H1 (cell line): ENCODE measurements around the gene BRS3. TPM values are rescaled to one million over a fixed set of nuclear protein-coding genes. Genes with fewer than 3 reads are reported as not detected.

ENCODE experiments used
- CTCF ChIA-PET: fragments of 300-600 bp; sonication (Branson Sonifier 250); formaldehyde crosslinking; loops from one replicate; lab custom pipeline; 2021; ENCODE audit not compliant: partially characterized antibody; lab: Charles Lee
- POLR2A ChIA-PET: fragments of 300-600 bp; sonication (Branson Sonifier 250); formaldehyde crosslinking; loops from one replicate; lab custom pipeline; 2021; ENCODE audit warnings: inconsistent platforms; ENCODE audit not compliant: partially characterized antibody; lab: Charles Lee
- DNase-seq, 2 experiments: peaks; one replicate each; pipeline versions ENCODE4 v3.0.0 to v3.0.0-alpha.2; 2010 to 2022; ENCODE audit warnings: low spot score in 2 of 2, low read depth in 1 of 2, mixed read lengths in 1 of 2
- FAIRE-seq: peaks from 2 replicates; lab custom pipeline; 2011; peaks lifted over from hg19 to GRCh38; lab: Jason Lieb, UNC
- H2AFZ ChIP-seq: 2 replicates; pipeline ENCODE4 v1.8.1; 2012; ENCODE audit warnings: low read length, inconsistent platforms
- H2AK5ac ChIP-seq: 2 replicates; pipeline ENCODE4 v1.6.1; 2013; ENCODE audit warnings: low read depth, low read length
- H2BK120ac ChIP-seq: replicated peaks from 2 replicates; pipeline ENCODE3; 2013; ENCODE audit warnings: low read depth, low read length, inconsistent platforms
- H2BK12ac ChIP-seq: 2 replicates; pipeline ENCODE4 v1.6.1; 2013; ENCODE audit warnings: low read depth, low read length
- H2BK15ac ChIP-seq: 2 replicates; pipeline ENCODE4 v1.6.1; 2013; ENCODE audit warnings: low read length
- H2BK20ac ChIP-seq: 2 replicates; pipeline ENCODE4 v1.6.1; 2013; ENCODE audit warnings: low read length
- H2BK5ac ChIP-seq: 2 replicates; pipeline ENCODE4 v1.6.1; 2013; ENCODE audit warnings: low read depth, low read length
- H3K14ac ChIP-seq: 2 replicates; pipeline ENCODE4 v1.6.1; 2013; ENCODE audit warnings: inconsistent platforms; ENCODE audit not compliant: insufficient read length
- H3K18ac ChIP-seq: 2 replicates; pipeline ENCODE4 v1.6.1; 2013; ENCODE audit warnings: low read length; ENCODE audit errors: extremely low read depth
- H3K23ac ChIP-seq: 2 replicates; pipeline ENCODE4 v1.6.1; 2013; ENCODE audit warnings: inconsistent platforms; ENCODE audit not compliant: insufficient read length
- H3K23me2 ChIP-seq: 2 replicates; pipeline ENCODE4 v1.6.1; 2013; ENCODE audit warnings: low read depth, low read length
- H3K27ac ChIP-seq: 2 replicates; pipeline ENCODE4 v1.6.1; 2011; ENCODE audit warnings: low read depth, low read length, inconsistent platforms
- H3K27me3 ChIP-seq, 4 experiments: replicated peaks in 1 of 4; 1 replicate in 1 of 4; 2 replicates in 3 of 4; pipeline versions ENCODE4 v1.6.1 to v1.8.1; 2011 to 2013; ENCODE audit warnings: low read length in 3 of 4, mild to moderate bottlenecking in 3 of 4, inconsistent platforms in 2 of 4, mixed read lengths in 2 of 4, moderate library complexity in 1 of 4; ENCODE audit not compliant: control insufficient read depth in 3 of 4, insufficient read depth in 3 of 4; ENCODE audit errors: extremely low read depth in 1 of 4
- H3K36me3 ChIP-seq, 4 experiments: 2 replicates each; pipeline versions ENCODE4 v1.6.1 to v1.8.1; 2011 to 2013; ENCODE audit warnings: mild to moderate bottlenecking in 4 of 4, low read length in 3 of 4, moderate library complexity in 2 of 4, control low read depth in 1 of 4, inconsistent platforms in 1 of 4; ENCODE audit not compliant: insufficient read depth in 4 of 4, control insufficient read depth in 2 of 4
- H3K4ac ChIP-seq: replicated peaks from 2 replicates; pipeline ENCODE3; 2013; ENCODE audit warnings: low read length, low read depth, mixed read lengths, inconsistent platforms; ENCODE audit not compliant: insufficient read length
- H3K4me1 ChIP-seq, 4 experiments: replicated peaks in 1 of 4; 1 replicate in 1 of 4; 2 replicates in 3 of 4; pipeline versions ENCODE4 v1.6.1 to v1.8.1; 2011 to 2013; ENCODE audit warnings: low read length in 3 of 4, inconsistent platforms in 2 of 4, mixed read lengths in 1 of 4; ENCODE audit not compliant: insufficient read depth in 4 of 4, control insufficient read depth in 3 of 4
- H3K4me2 ChIP-seq, 2 experiments: 2 replicates each; pipeline versions ENCODE4 v1.6.1 to v1.8.1; 2011 to 2013; ENCODE audit warnings: low read depth in 2 of 2, low read length in 2 of 2, control low read depth in 1 of 2, inconsistent platforms in 1 of 2, mild to moderate bottlenecking in 1 of 2; ENCODE audit not compliant: insufficient read depth in 1 of 2
- H3K4me3 ChIP-seq, 4 experiments: fragments of 200-600, 300-600 bp in 1 of 4; sonication (generic), shearing (Covaris generic), sonication (Bioruptor Twin) in 1 of 4; 2 replicates each; pipeline versions ENCODE4 v1.5.1 to v1.8.1; 2011 to 2016; ENCODE audit warnings: low read length in 4 of 4, low read depth in 3 of 4, control low read depth in 2 of 4, inconsistent platforms in 2 of 4, mild to moderate bottlenecking in 2 of 4, mixed read lengths in 1 of 4, moderate library complexity in 1 of 4; ENCODE audit not compliant: insufficient read depth in 2 of 4; ENCODE audit errors: extremely low read depth in 1 of 4
- H3K56ac ChIP-seq: replicated peaks from 2 replicates; pipeline ENCODE3; 2013; ENCODE audit warnings: low read depth, mild to moderate bottlenecking, mixed read lengths, low read length, inconsistent platforms; ENCODE audit not compliant: insufficient read length
- H3K79me1 ChIP-seq: 2 replicates; pipeline ENCODE4 v1.6.1; 2013; ENCODE audit warnings: low read depth, low read length, control low read depth
- H3K79me2 ChIP-seq, 2 experiments: 2 replicates each; pipeline versions ENCODE4 v1.6.1 to v1.8.1; 2012 to 2013; ENCODE audit warnings: low read length in 2 of 2, mild to moderate bottlenecking in 2 of 2, inconsistent platforms in 1 of 2; ENCODE audit not compliant: insufficient read depth in 2 of 2, control insufficient read depth in 1 of 2
- H3K9ac ChIP-seq, 4 experiments: replicated peaks in 1 of 4; 1 replicate in 1 of 4; 2 replicates in 3 of 4; pipeline versions ENCODE4 v1.6.1 to v1.8.1; 2011 to 2013; ENCODE audit warnings: low read depth in 3 of 4, low read length in 3 of 4, control low read depth in 2 of 4, mild to moderate bottlenecking in 2 of 4, moderate library complexity in 2 of 4, inconsistent platforms in 1 of 4; ENCODE audit errors: extremely low read depth in 1 of 4
- H3K9me3 ChIP-seq, 2 experiments: 2 replicates each; pipeline versions ENCODE4 v1.6.1 to v1.8.1; 2012 to 2013; ENCODE audit warnings: mild to moderate bottlenecking in 2 of 2, moderate library complexity in 2 of 2, control low read depth in 1 of 2, inconsistent platforms in 1 of 2, low read depth in 1 of 2, low read length in 1 of 2, mixed read lengths in 1 of 2; ENCODE audit not compliant: insufficient read depth in 2 of 2
- H4K20me1 ChIP-seq, 2 experiments: replicated peaks in 1 of 2; 2 replicates each; pipeline versions ENCODE3 to v1.8.1; 2011 to 2013; ENCODE audit warnings: inconsistent platforms in 2 of 2, low read length in 2 of 2, mild to moderate bottlenecking in 1 of 2; ENCODE audit not compliant: insufficient read depth in 2 of 2, control insufficient read depth in 1 of 2
- H4K5ac ChIP-seq: 2 replicates; pipeline ENCODE4 v1.6.1; 2013; ENCODE audit warnings: low read length, low read depth, mixed read lengths, inconsistent platforms; ENCODE audit not compliant: insufficient read length
- H4K8ac ChIP-seq: 2 replicates; pipeline ENCODE4 v1.8.0; 2013; ENCODE audit warnings: mild to moderate bottlenecking, moderate library complexity, low read length, inconsistent platforms; ENCODE audit not compliant: insufficient read depth; ENCODE audit errors: extremely low read depth
- H4K91ac ChIP-seq: replicated peaks from 2 replicates; pipeline ENCODE3; 2013; ENCODE audit warnings: low read length, mixed read lengths, inconsistent platforms; ENCODE audit not compliant: insufficient read length
- CEBPB ChIP-seq: IDR thresholded peaks from 2 replicates; pipeline ENCODE4 v1.6.1; 2012; ENCODE audit warnings: low read depth, low read length
- polyA plus RNA-seq, 7 experiments: library from polyadenylated mRNA; depleted of rRNA in 3 of 7; stranded (reverse) in 5 of 7; unstranded in 2 of 7; fragments of >200 nt in 5 of 7; fragments of 200-250 nt in 2 of 7; gene quantifications; 1 replicate in 5 of 7; 2 replicates in 1 of 7; 4 replicates in 1 of 7; pipeline versions ENCODE4 v1.2.1 to v1.2.3, GENCODE V29; 2011 to 2013; ENCODE audit warnings: missing spikeins in 2 of 7, mixed read lengths in 2 of 7
- total RNA-seq: library from RNA; stranded (reverse); fragmentation: NEBNext Ultra II Directional; extraction: Animal tissue kit (Norgen Biotek cat#: 25700); gene quantifications from 2 replicates; pipeline ENCODE4 v1.2.1, GENCODE V29; 2021
- TF ChIP-seq, protein P1 (sequence below): fragments of 300-600 bp; sonication (generic); IDR thresholded peaks from 2 replicates; pipeline ENCODE4 v1.7.1; 2012; ENCODE audit warnings: low read length, moderate library complexity, mild to moderate bottlenecking, inconsistent platforms; ENCODE audit not compliant: insufficient replicate concordance

The BRS3 gene
- total and polyA plus RNA-seq, 2 of the 8 experiments (the other 6 are each of a cell fraction or from before 2014, with no cell fraction given) = not detected

DNA sequence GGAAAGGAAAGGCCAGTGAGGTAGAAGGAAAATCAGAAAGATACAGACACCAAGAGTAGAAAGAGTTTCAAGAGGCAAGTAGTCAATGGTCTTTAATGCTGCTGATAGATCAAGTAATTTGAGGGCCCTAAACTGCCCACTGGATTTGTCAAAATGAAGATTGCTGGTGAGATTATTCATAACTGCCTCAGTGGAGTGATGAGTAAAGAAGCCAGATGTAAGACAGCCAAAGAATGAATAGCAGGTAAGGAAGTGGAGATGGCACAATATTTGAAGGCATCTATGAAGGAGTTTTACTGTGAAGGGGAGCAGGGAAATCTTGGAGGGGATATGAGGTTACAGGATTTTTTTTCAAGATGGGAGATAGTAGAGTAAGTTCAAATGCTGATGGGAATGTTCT, 39.8 kb upstream of the BRS3 start:
- H3K27ac ChIP-seq = no peak overlapping the region
- H3K14ac ChIP-seq = no peak overlapping the region
- no peak overlapping the region for H2BK15ac ChIP-seq
- no peak overlapping the region for H4K8ac ChIP-seq
- no peaks in the 10 kb centered on the region for H3K79me1 ChIP-seq
- H3K18ac ChIP-seq = no peak overlapping the region
- no peak overlapping the region for H2AFZ ChIP-seq
- CTCF ChIA-PET = no interaction called here
- no peak overlapping the region for H2BK5ac ChIP-seq
- H3K79me2 ChIP-seq = no peaks in the 10 kb centered on the region
- no peak overlapping the region for H2BK20ac ChIP-seq
- H2BK12ac ChIP-seq = no peak overlapping the region
- no peak overlapping the region for H3K4me2 ChIP-seq
- no peak overlapping the region for H4K5ac ChIP-seq
- H3K36me3 ChIP-seq = no peaks in the 10 kb centered on the region
- H2AK5ac ChIP-seq = no peak overlapping the region
- no peak for DNase-seq
- no peak overlapping the region for H2BK120ac ChIP-seq
- no peaks in the 10 kb centered on the region for H3K4me1 ChIP-seq
- no peak overlapping the region for H3K56ac ChIP-seq
- no peak overlapping the region for H3K4me3 ChIP-seq
- no peak overlapping the region for H3K4ac ChIP-seq
- H4K91ac ChIP-seq = no peak overlapping the region
- no peak for FAIRE-seq
- H3K9ac ChIP-seq = no peak overlapping the region
- POLR2A ChIA-PET = no interaction called here
- no peak overlapping the region for H3K23ac ChIP-seq
- no peaks in the 10 kb centered on the region for H4K20me1 ChIP-seq
- no peaks in the 10 kb centered on the region for H3K23me2 ChIP-seq
- peaks cover 0 to 2% of the 10 kb centered on the region in 2 experiments; a peak in 1 of 4 replicates for H3K9me3 ChIP-seq
- no peaks in the 10 kb centered on the region for H3K27me3 ChIP-seq
- TF ChIP-seq CEBPB = no peak
- TF ChIP-seq, protein P1, sequence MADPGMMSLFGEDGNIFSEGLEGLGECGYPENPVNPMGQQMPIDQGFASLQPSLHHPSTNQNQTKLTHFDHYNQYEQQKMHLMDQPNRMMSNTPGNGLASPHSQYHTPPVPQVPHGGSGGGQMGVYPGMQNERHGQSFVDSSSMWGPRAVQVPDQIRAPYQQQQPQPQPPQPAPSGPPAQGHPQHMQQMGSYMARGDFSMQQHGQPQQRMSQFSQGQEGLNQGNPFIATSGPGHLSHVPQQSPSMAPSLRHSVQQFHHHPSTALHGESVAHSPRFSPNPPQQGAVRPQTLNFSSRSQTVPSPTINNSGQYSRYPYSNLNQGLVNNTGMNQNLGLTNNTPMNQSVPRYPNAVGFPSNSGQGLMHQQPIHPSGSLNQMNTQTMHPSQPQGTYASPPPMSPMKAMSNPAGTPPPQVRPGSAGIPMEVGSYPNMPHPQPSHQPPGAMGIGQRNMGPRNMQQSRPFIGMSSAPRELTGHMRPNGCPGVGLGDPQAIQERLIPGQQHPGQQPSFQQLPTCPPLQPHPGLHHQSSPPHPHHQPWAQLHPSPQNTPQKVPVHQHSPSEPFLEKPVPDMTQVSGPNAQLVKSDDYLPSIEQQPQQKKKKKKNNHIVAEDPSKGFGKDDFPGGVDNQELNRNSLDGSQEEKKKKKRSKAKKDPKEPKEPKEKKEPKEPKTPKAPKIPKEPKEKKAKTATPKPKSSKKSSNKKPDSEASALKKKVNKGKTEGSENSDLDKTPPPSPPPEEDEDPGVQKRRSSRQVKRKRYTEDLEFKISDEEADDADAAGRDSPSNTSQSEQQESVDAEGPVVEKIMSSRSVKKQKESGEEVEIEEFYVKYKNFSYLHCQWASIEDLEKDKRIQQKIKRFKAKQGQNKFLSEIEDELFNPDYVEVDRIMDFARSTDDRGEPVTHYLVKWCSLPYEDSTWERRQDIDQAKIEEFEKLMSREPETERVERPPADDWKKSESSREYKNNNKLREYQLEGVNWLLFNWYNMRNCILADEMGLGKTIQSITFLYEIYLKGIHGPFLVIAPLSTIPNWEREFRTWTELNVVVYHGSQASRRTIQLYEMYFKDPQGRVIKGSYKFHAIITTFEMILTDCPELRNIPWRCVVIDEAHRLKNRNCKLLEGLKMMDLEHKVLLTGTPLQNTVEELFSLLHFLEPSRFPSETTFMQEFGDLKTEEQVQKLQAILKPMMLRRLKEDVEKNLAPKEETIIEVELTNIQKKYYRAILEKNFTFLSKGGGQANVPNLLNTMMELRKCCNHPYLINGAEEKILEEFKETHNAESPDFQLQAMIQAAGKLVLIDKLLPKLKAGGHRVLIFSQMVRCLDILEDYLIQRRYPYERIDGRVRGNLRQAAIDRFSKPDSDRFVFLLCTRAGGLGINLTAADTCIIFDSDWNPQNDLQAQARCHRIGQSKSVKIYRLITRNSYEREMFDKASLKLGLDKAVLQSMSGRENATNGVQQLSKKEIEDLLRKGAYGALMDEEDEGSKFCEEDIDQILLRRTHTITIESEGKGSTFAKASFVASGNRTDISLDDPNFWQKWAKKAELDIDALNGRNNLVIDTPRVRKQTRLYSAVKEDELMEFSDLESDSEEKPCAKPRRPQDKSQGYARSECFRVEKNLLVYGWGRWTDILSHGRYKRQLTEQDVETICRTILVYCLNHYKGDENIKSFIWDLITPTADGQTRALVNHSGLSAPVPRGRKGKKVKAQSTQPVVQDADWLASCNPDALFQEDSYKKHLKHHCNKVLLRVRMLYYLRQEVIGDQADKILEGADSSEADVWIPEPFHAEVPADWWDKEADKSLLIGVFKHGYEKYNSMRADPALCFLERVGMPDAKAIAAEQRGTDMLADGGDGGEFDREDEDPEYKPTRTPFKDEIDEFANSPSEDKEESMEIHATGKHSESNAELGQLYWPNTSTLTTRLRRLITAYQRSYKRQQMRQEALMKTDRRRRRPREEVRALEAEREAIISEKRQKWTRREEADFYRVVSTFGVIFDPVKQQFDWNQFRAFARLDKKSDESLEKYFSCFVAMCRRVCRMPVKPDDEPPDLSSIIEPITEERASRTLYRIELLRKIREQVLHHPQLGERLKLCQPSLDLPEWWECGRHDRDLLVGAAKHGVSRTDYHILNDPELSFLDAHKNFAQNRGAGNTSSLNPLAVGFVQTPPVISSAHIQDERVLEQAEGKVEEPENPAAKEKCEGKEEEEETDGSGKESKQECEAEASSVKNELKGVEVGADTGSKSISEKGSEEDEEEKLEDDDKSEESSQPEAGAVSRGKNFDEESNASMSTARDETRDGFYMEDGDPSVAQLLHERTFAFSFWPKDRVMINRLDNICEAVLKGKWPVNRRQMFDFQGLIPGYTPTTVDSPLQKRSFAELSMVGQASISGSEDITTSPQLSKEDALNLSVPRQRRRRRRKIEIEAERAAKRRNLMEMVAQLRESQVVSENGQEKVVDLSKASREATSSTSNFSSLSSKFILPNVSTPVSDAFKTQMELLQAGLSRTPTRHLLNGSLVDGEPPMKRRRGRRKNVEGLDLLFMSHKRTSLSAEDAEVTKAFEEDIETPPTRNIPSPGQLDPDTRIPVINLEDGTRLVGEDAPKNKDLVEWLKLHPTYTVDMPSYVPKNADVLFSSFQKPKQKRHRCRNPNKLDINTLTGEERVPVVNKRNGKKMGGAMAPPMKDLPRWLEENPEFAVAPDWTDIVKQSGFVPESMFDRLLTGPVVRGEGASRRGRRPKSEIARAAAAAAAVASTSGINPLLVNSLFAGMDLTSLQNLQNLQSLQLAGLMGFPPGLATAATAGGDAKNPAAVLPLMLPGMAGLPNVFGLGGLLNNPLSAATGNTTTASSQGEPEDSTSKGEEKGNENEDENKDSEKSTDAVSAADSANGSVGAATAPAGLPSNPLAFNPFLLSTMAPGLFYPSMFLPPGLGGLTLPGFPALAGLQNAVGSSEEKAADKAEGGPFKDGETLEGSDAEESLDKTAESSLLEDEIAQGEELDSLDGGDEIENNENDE = no peak
